Fibroblast of the conjunctiva (primary cell): ENCODE results near the gene MBP.
A peak's percentile ranks its signal among the peaks of the same experiment; 100 is the strongest.

ENCODE experiments used
- DNase-seq: peaks from one replicate; pipeline ENCODE4 v3.0.0-alpha.2; 2010; ENCODE audit warnings: low read depth

Gene MBP

GRCh38 chr18:76943542-76944339 is 188.8 kb downstream of the MBP start:
- DNase-seq: peak; percentile 43

GRCh38 chr18:76941284-76941683 is 191.3 kb downstream of the MBP start:
- DNase-seq: no peak

GRCh38 chr18:76938619-76939018 is 194.0 kb downstream of the MBP start:
- DNase-seq: no peak

- DNase-seq: no peak
Observed at GRCh38 chr18:76937597-76937996, 195.0 kb downstream of the MBP start.

GRCh38 chr18:76936877-76937276 is 195.7 kb downstream of the MBP start:
- DNase-seq: no peak

- no peak for DNase-seq
Observed at GRCh38 chr18:76935722-76936337, 196.8 kb downstream of the MBP start.

- DNase-seq: peak; percentile 4
Observed at GRCh38 chr18:76932026-76932819, 200.4 kb downstream of the MBP start.

GRCh38 chr18:76931171-76931570 is 201.4 kb downstream of the MBP start:
- no peak for DNase-seq
